K562 (cell line): ENCODE data around the gene NOLC1. TPM values are rescaled to one million over a fixed set of nuclear protein-coding genes. Genes with fewer than 3 reads are reported as not detected.

Experiments used
- ARID1B ChIP-seq: fragments of 450-650 bp; IDR thresholded peaks from 2 replicates; pipeline ENCODE4 v1.6.1; 2016; ENCODE audit warnings: antibody characterized with exemption, mild to moderate bottlenecking, inconsistent platforms
- BMI1 ChIP-seq: fragments of 150-350 bp; IDR thresholded peaks from 2 replicates; pipeline ENCODE4 v1.6.1; 2014; ENCODE audit warnings: low read length
- BRD9 ChIP-seq: fragments of 450-650 bp; IDR thresholded peaks from 2 replicates; pipeline ENCODE4 v1.6.1; 2018; ENCODE audit warnings: low read depth; ENCODE audit not compliant: partially characterized antibody
- CBFA2T2 ChIP-seq: fragments of 450-650 bp; conservative IDR thresholded peaks from 2 replicates; pipeline ENCODE4 v1.6.1; 2017; ENCODE audit warnings: mild to moderate bottlenecking
- CBFA2T3 ChIP-seq: fragments of 450-650 bp; IDR thresholded peaks from 2 replicates; pipeline ENCODE4 v1.6.1; 2017
- CBFB ChIP-seq: sonication (generic); formaldehyde crosslinking; IDR thresholded peaks from 2 replicates; pipeline ENCODE4 v1.4.0; 2020; ENCODE audit warnings: mild to moderate bottlenecking, missing genetic modification reagents
- CBX3 ChIP-seq, 2 experiments: IDR thresholded peaks; 1 replicate in 1 of 2; 2 replicates in 1 of 2; pipeline ENCODE4 v1.6.1; 2012; ENCODE audit warnings: inconsistent platforms in 2 of 2, low read length in 2 of 2, borderline replicate concordance in 1 of 2, control low read depth in 1 of 2
- DPF2 ChIP-seq: fragments of 450-650 bp; IDR thresholded peaks from 2 replicates; pipeline ENCODE4 v1.6.1; 2016
- E2F8 ChIP-seq: fragments of 450-650 bp; IDR thresholded peaks from 2 replicates; pipeline ENCODE4 v1.7.1; 2018; ENCODE audit warnings: mild to moderate bottlenecking, low read depth; ENCODE audit not compliant: partially characterized antibody
- FOXJ2 ChIP-seq: fragments of 200-800 bp; sonication (Bioruptor generic); IDR thresholded peaks from 2 replicates; pipeline ENCODE4 v1.6.1; 2016; ENCODE audit warnings: missing genetic modification characterization, missing compliant biosample characterization
- JUND ChIP-seq, 2 experiments: IDR thresholded peaks; 2 replicates in 1 of 2; 3 replicates in 1 of 2; pipeline ENCODE4 v1.6.1; 2011; ENCODE audit warnings: borderline replicate concordance in 2 of 2, low read depth in 2 of 2, low read length in 2 of 2, improper control_type of control experiment in 1 of 2, missing biosample characterization in 1 of 2, missing genetic modification characterization in 1 of 2, missing genetic modification reagents in 1 of 2
- KAT2B ChIP-seq: IDR thresholded peaks from one replicate; pipeline ENCODE4 v1.6.1; 2012; ENCODE audit warnings: low read depth, mild to moderate bottlenecking, control low read depth, inconsistent platforms, low read length, moderate library complexity
- KDM5B ChIP-seq: fragments of 200-600 bp; sonication (generic); IDR thresholded peaks from 2 replicates; pipeline ENCODE4 v1.6.1; 2012; ENCODE audit warnings: low read depth, mild to moderate bottlenecking, moderate library complexity, low read length, control low read depth, inconsistent platforms; ENCODE audit not compliant: insufficient replicate concordance
- LEF1 ChIP-seq: fragments of 450-650 bp; IDR thresholded peaks from 2 replicates; pipeline ENCODE4 v1.6.1; 2016; ENCODE audit warnings: mild to moderate bottlenecking
- MYBL2 ChIP-seq, 2 experiments: fragments of 450-650 bp in 1 of 2; sonication (generic) in 1 of 2; formaldehyde crosslinking in 1 of 2; IDR thresholded peaks; 2 replicates each; pipeline versions ENCODE4 v1.6.1 to v1.8.1; 2017 to 2022; ENCODE audit warnings: borderline replicate concordance in 1 of 2, inconsistent platforms in 1 of 2, low read depth in 1 of 2, mild to moderate bottlenecking in 1 of 2, missing genetic modification reagents in 1 of 2, moderate library complexity in 1 of 2
- POLR3G ChIP-seq: IDR thresholded peaks from 2 replicates; pipeline ENCODE4 v1.6.1; 2011; ENCODE audit not compliant: insufficient read length, insufficient replicate concordance; ENCODE audit errors: extremely low read depth
- SMARCA4 ChIP-seq: fragments of 450-650 bp; IDR thresholded peaks from 2 replicates; pipeline ENCODE4 v1.6.1; 2016
- TAL1 ChIP-seq: fragments of 450-650 bp; IDR thresholded peaks from 2 replicates; pipeline ENCODE4 v1.6.1; 2016; ENCODE audit warnings: mild to moderate bottlenecking
- YBX1 ChIP-seq: fragments of 450-650 bp; IDR thresholded peaks from 2 replicates; pipeline ENCODE4 v1.7.1; 2016; ENCODE audit warnings: mild to moderate bottlenecking
- ZBED1 ChIP-seq: IDR thresholded peaks from 2 replicates; pipeline ENCODE4 v1.6.1; 2014
- ZBTB26 ChIP-seq: fragments of 450-650 bp; formaldehyde crosslinking; IDR thresholded peaks from 2 replicates; pipeline ENCODE4 v1.4.0; 2022; ENCODE audit warnings: missing genetic modification characterization
- ZBTB8A ChIP-seq: fragments of 450-650 bp; IDR thresholded peaks from 2 replicates; pipeline ENCODE4 v1.6.1; 2018; ENCODE audit warnings: mild to moderate bottlenecking, moderate library complexity; ENCODE audit not compliant: partially characterized antibody
- ZFP30 ChIP-seq: fragments of 250-450 bp; sonication (Bioruptor Pico); IDR thresholded peaks from 2 replicates; pipeline ENCODE4 v1.8.0; 2022; ENCODE audit warnings: moderate library complexity, mild to moderate bottlenecking, inconsistent platforms, borderline replicate concordance
- ZNF12 ChIP-seq: sonication (generic); formaldehyde crosslinking; IDR thresholded peaks from 2 replicates; pipeline ENCODE4 v1.4.0; 2020; ENCODE audit warnings: mild to moderate bottlenecking, missing genetic modification reagents
- ZNF212 ChIP-seq: fragments of 450-650 bp; formaldehyde crosslinking; IDR thresholded peaks from 2 replicates; pipeline ENCODE4 v1.4.0; 2020; ENCODE audit warnings: mild to moderate bottlenecking
- ZNF347 ChIP-seq: fragments of 450-650 bp; formaldehyde crosslinking; IDR thresholded peaks from 2 replicates; pipeline ENCODE4 v1.4.0; 2020; ENCODE audit warnings: low read depth, mild to moderate bottlenecking, moderate library complexity
- ZNF699 ChIP-seq: fragments of 250-450 bp; sonication (Bioruptor Pico); IDR thresholded peaks from 2 replicates; pipeline ENCODE4 v1.8.0; 2021; ENCODE audit warnings: mild to moderate bottlenecking, moderate library complexity; ENCODE audit not compliant: insufficient replicate concordance
- polyA plus RNA-seq, 8 experiments: library from polyadenylated mRNA; depleted of rRNA in 4 of 8; stranded (reverse) in 5 of 8; unstranded in 3 of 8; fragments of >200 nt; fragmentation: Nextera tagmentation in 2 of 8; fragmentation: Illumina TruSeq in 1 of 8; extraction: Ambion mirVana in 2 of 8; extraction: Trizol in 1 of 8; gene quantifications; 2 replicates each; pipeline versions ENCODE4 v1.2.1 to v1.2.3, GENCODE V29; 2011 to 2014; ENCODE audit warnings: inconsistent platforms in 1 of 8, missing spikeins in 1 of 8
- total RNA-seq, 7 experiments: library from RNA; depleted of rRNA in 6 of 7; stranded (reverse); fragments of >200 nt in 6 of 7; fragmentation: Illumina TruSeq in 2 of 7; extraction: Trizol in 2 of 7; gene quantifications; 2 replicates each; pipeline versions ENCODE4 v1.2.1 to v1.2.3, GENCODE V29; 2011 to 2021; ENCODE audit warnings: low replicate concordance in 1 of 7

NOLC1 gene
- total and polyA plus RNA-seq, 9 of the 15 experiments (the other 6 are each of a cell fraction or from before 2014, with no cell fraction given), result 102 to 310 (median 165) TPM

- TF ChIP-seq BMI1 (no peak), KAT2B (no peak), ZNF12 (CRISPR knock-in tag) (0 out of 2 replicates have a peak, but pooled peaks have one; percentile 68), CBX3 (IDR thresholded peaks at IDR 0.05; ENCODE audit: borderline replicate concordance in 1 of 2, low read length in 2 of 2) (peak in 1 of 2 experiments; percentile 13; a peak in 1 of 3 replicates), CBFB (CRISPR knock-in tag) (no peak), ARID1B (peak; percentile 61), KDM5B (no peak), ZBED1 (no peak), JUND (IDR thresholded peaks at IDR 0.05; ENCODE audit: borderline replicate concordance, low read depth, low read length) (no peak), JUND (tag; IDR thresholded peaks at IDR 0.05; ENCODE audit: borderline replicate concordance, low read depth, low read length) (no peak), ZBTB8A (no peak), SMARCA4 (peak; percentile 29; the same call in 1 of the 2 replicates), MYBL2 (IDR thresholded peaks at IDR 0.05; ENCODE audit: low read depth) (no peak), MYBL2 (CRISPR knock-in tag; IDR thresholded peaks at IDR 0.05; ENCODE audit: borderline replicate concordance) (no peak), BRD9 (no peak), LEF1 (no peak), CBFA2T3 (peak; percentile 63), TAL1 (peak; percentile 47; the same call in 1 of the 2 replicates), ZNF347 (CRISPR knock-in tag) (no peak), POLR3G (no peak), CBFA2T2 (peak; percentile 26; the same call in 1 of the 2 replicates), ZFP30 (no peak), E2F8 (no peak), ZBTB26 (CRISPR knock-in tag) (no peak), YBX1 (no peak), ZNF699 (CRISPR knock-in tag) (no peak), FOXJ2 (no peak), DPF2 (0 out of 2 replicates have a peak, but pooled peaks have one; percentile 23), ZNF212 (no peak)
Measured at GRCh38 chr10:102163342-102163989, 11.3 kb downstream of the NOLC1 start (continued).
